Measurements from ENCODE around the gene SKIC3. TPM values are rescaled to one million over a fixed set of nuclear protein-coding genes. Genes with fewer than 3 reads are reported as not detected.

The SKIC3 gene
- total RNA-seq, 2 donors from 2014 or later, result 69.1 to 84.4 TPM

DNA sequence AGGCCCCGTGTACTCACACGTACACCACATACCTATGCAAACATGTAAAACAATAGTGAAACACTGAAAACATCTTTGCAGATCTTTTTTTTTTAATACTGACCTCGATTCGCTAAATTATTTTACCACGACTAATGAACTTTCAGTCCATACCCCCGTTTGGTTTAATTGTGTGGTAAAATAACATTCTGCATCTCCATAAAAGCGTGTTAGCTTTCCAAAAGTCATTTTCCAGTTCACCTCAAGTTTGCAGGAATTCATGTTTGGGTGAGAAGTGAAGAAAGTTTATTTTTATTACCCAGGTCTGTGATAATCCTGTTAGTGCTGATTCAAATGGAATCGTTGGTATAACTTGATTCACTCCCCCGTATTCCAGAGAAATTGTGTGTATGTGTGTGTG lies 776 bp upstream of the SKIC3 start:
- peaks cover 24% of the 10 kb centered on the region for H3K4me1 Mint-ChIP-seq
- H3K27me3 Mint-ChIP-seq, result no peaks in the 10 kb centered on the region
- H3K4me3 Mint-ChIP-seq, result peak overlapping the region; percentile 89
- ATAC-seq (replicated peaks), result no peak
- no peaks in the 10 kb centered on the region for H3K9me3 Mint-ChIP-seq
- H3K36me3 Mint-ChIP-seq (ENCODE audit: low read depth), result peaks cover 32% of the 10 kb centered on the region
- peak overlapping the region; percentile 91 for H3K27ac Mint-ChIP-seq

DNA sequence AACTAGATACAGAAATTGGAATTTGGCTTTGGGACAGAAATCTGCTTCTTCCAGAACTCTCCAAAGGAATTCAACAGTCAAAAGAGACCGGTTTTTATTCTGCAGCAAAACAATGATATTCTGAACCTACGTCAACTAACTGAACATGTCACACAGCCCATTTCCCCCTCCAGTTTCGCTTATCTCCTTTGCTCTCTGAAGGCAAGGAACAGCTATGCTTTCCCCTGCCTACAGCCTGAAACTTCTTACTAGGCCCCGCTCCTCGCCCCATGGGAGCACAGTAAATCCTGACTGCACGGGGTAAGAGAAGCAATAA lies 488 bp downstream of the SKIC3 start:
- Mint-ChIP-seq H3K4me3 (peak overlapping the region; percentile 89), H3K9me3 (no peaks in the 10 kb centered on the region), H3K27me3 (no peaks in the 10 kb centered on the region), H3K36me3 (ENCODE audit: low read depth) (peaks cover 44% of the 10 kb centered on the region), H3K4me1 (peaks cover 25% of the 10 kb centered on the region), H3K27ac (peak overlapping the region; percentile 91)
- peak; percentile 55 for ATAC-seq (replicated peaks)

DNA sequence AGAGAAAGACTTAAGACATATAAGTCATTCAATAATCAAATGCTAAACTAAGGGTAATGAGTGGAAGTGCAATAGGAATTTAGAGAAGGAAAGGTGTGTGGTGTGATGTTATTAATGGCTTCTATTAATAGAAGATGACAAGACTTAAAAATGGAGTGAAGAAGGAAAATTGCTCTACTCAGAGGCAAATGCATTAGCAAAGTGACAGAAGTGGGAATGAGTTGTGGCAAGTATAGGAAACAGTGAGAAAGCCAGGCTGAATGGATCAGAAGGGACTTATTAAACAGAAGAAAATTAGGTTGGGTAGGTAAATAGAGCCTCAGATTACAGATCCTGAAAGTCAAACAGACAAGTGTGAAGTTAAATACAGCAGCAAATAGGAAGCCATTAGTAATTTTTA lies 5.7 kb downstream of the SKIC3 start:
- ATAC-seq (replicated peaks), result no peak
- Mint-ChIP-seq H3K9me3 (no peaks in the 10 kb centered on the region), H3K27me3 (no peaks in the 10 kb centered on the region), H3K4me3 (no peak overlapping the region), H3K27ac (no peak overlapping the region), H3K36me3 (ENCODE audit: low read depth) (peaks cover 50% of the 10 kb centered on the region), H3K4me1 (peaks cover 25% of the 10 kb centered on the region)

DNA sequence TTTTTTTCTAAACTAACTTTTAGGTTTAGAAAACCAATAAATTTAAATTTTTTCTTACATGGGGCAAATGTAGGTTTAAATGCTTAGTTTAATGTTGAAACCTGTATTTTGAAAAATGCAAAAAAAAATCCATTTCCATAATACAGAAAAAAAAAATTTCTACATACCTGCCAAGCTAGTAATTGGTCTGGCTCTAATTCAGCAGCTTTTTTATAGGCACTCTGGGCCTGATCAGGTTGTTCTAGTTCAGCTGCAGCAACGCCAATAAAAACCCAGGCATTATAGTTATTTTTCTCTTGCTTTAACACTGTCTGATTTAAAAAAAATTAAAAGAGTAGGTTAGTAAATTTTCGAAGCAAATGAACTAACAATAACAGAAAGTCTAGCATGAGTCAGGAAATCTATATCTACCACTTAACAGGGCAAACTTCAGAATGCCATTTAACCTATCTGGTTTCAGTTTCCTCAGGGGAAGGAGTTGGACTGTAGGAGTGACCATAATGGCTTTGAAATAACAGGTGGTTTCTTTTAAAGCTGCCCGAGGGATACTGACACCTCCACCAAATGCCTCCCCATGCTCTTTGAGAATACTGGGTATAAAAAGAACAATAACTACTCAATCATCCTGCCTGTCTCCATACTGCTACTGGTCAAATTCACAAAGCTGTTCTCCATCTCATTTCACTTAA lies 11.6 kb downstream of the SKIC3 start:
- no peaks in the 10 kb centered on the region for H3K9me3 Mint-ChIP-seq
- peaks cover 46% of the 10 kb centered on the region for H3K36me3 Mint-ChIP-seq (ENCODE audit: low read depth)
- H3K4me1 Mint-ChIP-seq, result peaks cover 6% of the 10 kb centered on the region
- ATAC-seq (replicated peaks), result peak; percentile 50
- no peak overlapping the region for H3K4me3 Mint-ChIP-seq
- no peaks in the 10 kb centered on the region for H3K27me3 Mint-ChIP-seq
- H3K27ac Mint-ChIP-seq, result peak overlapping the region; percentile 49

DNA sequence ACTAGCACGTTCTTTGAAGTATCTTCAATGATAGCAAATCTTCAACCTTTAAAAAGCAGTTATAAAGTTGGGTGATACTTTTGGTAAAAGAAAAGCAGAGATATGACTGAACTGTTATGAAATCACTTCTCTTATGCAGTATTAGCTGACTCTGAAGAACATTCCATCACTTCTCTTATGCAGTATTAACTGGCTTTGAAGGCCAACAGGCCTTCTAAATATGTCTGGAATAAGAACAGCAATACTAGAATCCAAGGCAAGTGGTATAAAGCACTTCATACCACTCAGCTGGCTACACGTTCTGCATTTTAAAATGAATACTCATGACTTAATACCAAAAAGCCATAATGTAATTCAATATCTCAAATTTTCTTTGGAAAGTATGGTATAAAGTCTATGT lies 17.3 kb downstream of the SKIC3 start:
- Mint-ChIP-seq H3K36me3 (ENCODE audit: low read depth) (peaks cover 98% of the 10 kb centered on the region), H3K4me1 (peaks cover 18% of the 10 kb centered on the region), H3K27ac (no peak overlapping the region), H3K9me3 (no peaks in the 10 kb centered on the region), H3K27me3 (no peaks in the 10 kb centered on the region), H3K4me3 (no peak overlapping the region)
- ATAC-seq (replicated peaks), result no peak

DNA sequence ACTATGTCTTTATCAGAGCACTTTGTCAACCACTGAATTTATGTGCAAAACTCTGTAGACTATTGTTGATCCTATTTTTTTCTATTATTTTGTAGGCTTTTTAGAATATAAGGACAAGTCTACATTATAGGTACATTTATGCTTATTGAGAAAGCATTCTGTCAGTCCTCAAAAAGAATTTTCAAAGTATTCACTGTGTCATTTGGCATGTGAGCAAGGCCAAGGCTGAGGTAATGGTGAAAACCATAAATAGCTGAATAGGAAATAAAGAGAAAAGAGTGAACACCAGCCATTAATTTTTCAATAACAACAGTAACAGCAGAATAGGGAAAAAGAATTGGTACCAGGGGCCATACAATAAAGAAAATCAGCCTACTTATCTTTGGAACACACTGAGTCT lies 21.0 kb downstream of the SKIC3 start:
- no peak overlapping the region for H3K4me3 Mint-ChIP-seq
- H3K9me3 Mint-ChIP-seq, result no peaks in the 10 kb centered on the region
- H3K27me3 Mint-ChIP-seq, result no peaks in the 10 kb centered on the region
- ATAC-seq (replicated peaks), result no peak
- H3K27ac Mint-ChIP-seq, result peak overlapping the region; percentile 16
- peaks cover 24% of the 10 kb centered on the region for H3K4me1 Mint-ChIP-seq
- H3K36me3 Mint-ChIP-seq (ENCODE audit: low read depth), result peaks cover 97% of the 10 kb centered on the region

DNA sequence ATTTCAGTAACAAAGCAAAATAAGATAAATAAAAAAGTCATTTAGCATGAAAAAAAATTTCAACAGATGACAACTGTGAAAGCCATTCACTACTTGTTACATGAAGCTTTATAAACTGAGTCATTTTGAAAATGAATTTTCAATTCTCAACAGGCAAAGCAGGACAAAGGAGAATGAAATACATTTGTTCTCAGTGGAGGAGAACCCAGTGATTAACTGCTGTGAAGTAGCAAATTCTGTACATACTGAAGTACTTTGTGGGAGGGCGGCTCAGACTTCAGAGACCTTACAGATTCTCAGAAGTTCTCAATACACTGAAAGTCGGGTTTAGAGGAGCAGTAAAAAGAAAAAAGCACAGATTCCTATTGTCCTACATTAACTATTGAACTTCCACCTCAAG lies 21.7 kb downstream of the SKIC3 start:
- Mint-ChIP-seq H3K36me3 (ENCODE audit: low read depth) (peaks cover 97% of the 10 kb centered on the region), H3K4me3 (no peak overlapping the region), H3K27ac (peak overlapping the region; percentile 16)

DNA sequence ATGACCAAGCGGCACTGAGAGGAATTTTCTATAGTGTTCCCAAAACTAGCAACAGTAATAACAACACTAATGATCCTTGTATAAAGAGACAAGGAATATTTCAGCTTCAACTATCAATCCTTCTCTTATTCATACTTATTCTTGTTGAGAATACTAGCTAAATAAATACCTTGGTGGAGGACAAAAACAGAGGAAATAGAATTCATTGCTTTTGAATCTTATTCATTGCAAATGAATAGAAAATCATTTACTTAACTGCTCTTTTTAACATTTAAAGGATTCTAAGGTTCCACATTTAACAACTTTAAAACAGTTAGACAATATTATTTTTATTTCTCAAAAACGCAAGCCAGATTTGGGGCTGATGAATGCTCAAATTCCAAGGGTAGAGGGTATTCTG lies 22.4 kb downstream of the SKIC3 start:
- H3K27ac Mint-ChIP-seq, result no peak overlapping the region
- no peaks in the 10 kb centered on the region for H3K27me3 Mint-ChIP-seq
- peaks cover 24% of the 10 kb centered on the region for H3K4me1 Mint-ChIP-seq
- no peak overlapping the region for H3K4me3 Mint-ChIP-seq
- no peak for ATAC-seq (replicated peaks)
- peaks cover 99% of the 10 kb centered on the region for H3K36me3 Mint-ChIP-seq (ENCODE audit: low read depth)
- no peaks in the 10 kb centered on the region for H3K9me3 Mint-ChIP-seq

More for the DNA sequence above, 21.7 kb downstream of the SKIC3 start:
- H3K9me3 Mint-ChIP-seq, result no peaks in the 10 kb centered on the region
- ATAC-seq (replicated peaks), result peak; percentile 42
- peaks cover 24% of the 10 kb centered on the region for H3K4me1 Mint-ChIP-seq
- no peaks in the 10 kb centered on the region for H3K27me3 Mint-ChIP-seq

DNA sequence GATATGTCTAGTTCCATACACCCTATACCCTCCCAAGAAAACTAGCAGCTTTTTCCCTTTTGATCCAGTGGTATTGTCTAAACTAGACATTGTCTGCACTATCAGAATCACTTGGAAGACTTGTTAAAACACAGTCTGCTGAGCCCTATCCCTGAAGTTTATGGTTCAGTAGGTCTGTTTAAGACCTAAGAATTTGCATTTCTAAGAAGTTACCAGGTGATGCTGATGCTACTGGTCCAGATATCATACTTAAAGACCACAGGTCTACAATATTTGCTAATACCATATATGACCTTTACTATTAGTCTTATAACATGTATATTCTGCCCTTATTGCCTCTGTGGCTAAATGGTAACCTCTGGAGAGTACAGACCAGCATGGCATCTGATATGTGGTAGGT lies 23.3 kb downstream of the SKIC3 start:
- Mint-ChIP-seq H3K4me3 (no peak overlapping the region), H3K36me3 (ENCODE audit: low read depth) (peaks cover 99% of the 10 kb centered on the region), H3K4me1 (peaks cover 24% of the 10 kb centered on the region)

DNA sequence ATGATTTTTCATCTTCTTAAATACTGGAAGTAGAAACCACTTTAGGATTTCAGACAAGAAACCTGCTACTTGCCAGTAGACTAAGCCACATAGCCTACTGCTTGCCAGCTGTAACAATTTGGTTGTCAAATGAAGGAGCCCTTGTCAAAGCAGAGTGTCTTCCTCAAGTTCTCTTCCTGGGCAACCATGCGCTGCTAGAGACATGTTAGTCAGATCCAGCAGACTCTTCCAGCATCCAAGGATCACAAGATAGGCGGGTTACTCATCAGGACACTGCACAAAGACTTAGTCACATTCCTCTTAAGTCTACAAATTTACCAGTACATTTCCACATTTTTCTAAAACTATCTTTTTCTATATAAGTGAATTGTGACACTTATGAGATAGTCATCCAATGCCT lies 24.4 kb downstream of the SKIC3 start:
- Mint-ChIP-seq H3K4me1 (peaks cover 24% of the 10 kb centered on the region), H3K27me3 (no peaks in the 10 kb centered on the region), H3K36me3 (ENCODE audit: low read depth) (peaks cover 99% of the 10 kb centered on the region), H3K27ac (no peak overlapping the region), H3K9me3 (no peaks in the 10 kb centered on the region), H3K4me3 (no peak overlapping the region)
- no peak for ATAC-seq (replicated peaks)

More for the DNA sequence above, 23.3 kb downstream of the SKIC3 start:
- Mint-ChIP-seq H3K9me3 (no peaks in the 10 kb centered on the region), H3K27me3 (no peaks in the 10 kb centered on the region), H3K27ac (no peak overlapping the region)
- no peak for ATAC-seq (replicated peaks)

DNA sequence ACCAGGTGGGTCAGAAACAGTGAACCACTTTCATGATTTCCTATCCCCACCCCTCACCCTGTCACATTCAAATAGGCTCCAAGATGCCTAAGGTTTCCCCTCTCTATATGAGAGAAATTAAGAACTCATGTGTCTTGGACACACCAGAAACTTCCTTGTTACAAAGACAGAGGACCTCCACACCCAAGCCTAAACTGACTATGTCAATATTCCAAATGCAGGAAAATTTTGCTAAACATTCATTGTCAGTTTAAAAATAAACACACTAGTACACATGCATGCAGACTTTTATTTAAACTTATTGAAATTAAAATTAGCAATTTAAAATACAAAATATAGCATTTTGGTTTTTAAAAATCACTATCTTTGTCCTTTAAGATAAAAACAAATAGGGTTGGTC lies 26.2 kb downstream of the SKIC3 start:
- ATAC-seq (replicated peaks), result no peak
- H3K9me3 Mint-ChIP-seq, result no peaks in the 10 kb centered on the region
- peaks cover 95% of the 10 kb centered on the region for H3K36me3 Mint-ChIP-seq (ENCODE audit: low read depth)
- H3K27ac Mint-ChIP-seq, result no peak overlapping the region
- no peak overlapping the region for H3K4me3 Mint-ChIP-seq
- H3K4me1 Mint-ChIP-seq, result peaks cover 11% of the 10 kb centered on the region
- no peaks in the 10 kb centered on the region for H3K27me3 Mint-ChIP-seq

DNA sequence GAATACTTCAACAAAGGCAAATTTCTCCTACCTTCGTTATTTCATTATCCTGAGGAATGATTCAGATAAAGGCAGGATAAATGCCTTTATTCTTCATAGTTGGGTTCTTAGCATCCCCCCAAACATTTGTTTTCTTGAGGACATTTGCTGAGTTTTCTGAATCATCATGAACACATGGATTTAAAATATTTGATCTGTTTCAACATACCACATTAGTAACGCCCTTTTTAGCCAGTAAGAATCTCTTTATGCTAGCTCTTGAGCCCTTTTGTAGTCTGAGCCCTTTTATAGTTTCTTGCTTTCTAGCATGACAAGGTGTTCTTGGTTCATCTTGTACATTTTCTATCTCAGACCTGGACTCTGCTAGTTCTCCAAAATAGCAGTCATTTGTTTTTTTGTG lies 27.9 kb downstream of the SKIC3 start:
- peaks cover 6% of the 10 kb centered on the region for H3K4me1 Mint-ChIP-seq
- H3K4me3 Mint-ChIP-seq, result no peak overlapping the region
- H3K27ac Mint-ChIP-seq, result no peak overlapping the region
- no peak for ATAC-seq (replicated peaks)
- no peaks in the 10 kb centered on the region for H3K27me3 Mint-ChIP-seq
- H3K36me3 Mint-ChIP-seq (ENCODE audit: low read depth), result peaks cover 91% of the 10 kb centered on the region
- no peaks in the 10 kb centered on the region for H3K9me3 Mint-ChIP-seq

DNA sequence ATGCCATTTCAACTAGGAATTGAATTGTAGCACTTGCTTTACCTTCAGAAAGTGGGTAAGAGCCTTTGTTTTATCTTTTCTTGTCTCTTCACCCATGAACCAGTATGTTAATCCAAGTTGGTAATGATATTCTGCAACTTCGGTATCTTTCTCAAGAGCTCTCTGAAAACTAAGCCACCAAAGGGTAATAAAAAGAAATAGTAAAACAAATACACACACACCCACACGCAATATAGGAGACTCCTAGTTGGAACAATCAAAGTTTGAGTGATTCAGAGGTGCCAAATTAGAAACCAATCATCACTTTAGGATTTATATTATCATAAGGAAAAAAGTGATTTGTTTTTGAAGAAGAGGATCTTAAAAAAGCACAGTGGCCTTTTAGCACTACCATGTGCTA lies 30.4 kb downstream of the SKIC3 start:
- peaks cover 90% of the 10 kb centered on the region for H3K36me3 Mint-ChIP-seq (ENCODE audit: low read depth)
- no peak overlapping the region for H3K27ac Mint-ChIP-seq
- no peaks in the 10 kb centered on the region for H3K27me3 Mint-ChIP-seq

DNA sequence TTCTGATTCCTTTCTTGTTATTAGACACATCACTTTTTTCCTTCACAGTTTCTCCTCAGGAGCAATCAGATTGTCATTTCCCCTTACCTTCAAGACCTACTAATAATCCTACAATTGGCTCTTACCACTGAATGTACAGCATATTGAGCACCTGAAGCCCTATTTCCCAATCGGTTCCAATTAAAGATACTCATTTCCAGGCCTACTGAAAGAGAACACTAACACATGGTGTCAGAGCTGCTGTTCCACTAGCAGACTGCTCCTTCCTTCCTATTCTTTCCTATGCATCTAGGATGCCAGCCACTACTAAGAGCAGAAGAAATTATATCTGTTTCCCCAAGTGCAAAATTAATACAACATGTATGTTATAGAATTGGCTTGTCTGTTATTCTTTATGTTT lies 34.6 kb downstream of the SKIC3 start:
- Mint-ChIP-seq H3K4me3 (no peak overlapping the region), H3K27ac (no peak overlapping the region), H3K4me1 (no peaks in the 10 kb centered on the region), H3K36me3 (ENCODE audit: low read depth) (peaks cover 90% of the 10 kb centered on the region), H3K27me3 (no peaks in the 10 kb centered on the region), H3K9me3 (no peaks in the 10 kb centered on the region)
- ATAC-seq (replicated peaks), result no peak

More for the DNA sequence above, 30.4 kb downstream of the SKIC3 start:
- ATAC-seq (replicated peaks), result no peak
- Mint-ChIP-seq H3K4me3 (no peak overlapping the region), H3K4me1 (peaks cover 6% of the 10 kb centered on the region), H3K9me3 (no peaks in the 10 kb centered on the region)

DNA sequence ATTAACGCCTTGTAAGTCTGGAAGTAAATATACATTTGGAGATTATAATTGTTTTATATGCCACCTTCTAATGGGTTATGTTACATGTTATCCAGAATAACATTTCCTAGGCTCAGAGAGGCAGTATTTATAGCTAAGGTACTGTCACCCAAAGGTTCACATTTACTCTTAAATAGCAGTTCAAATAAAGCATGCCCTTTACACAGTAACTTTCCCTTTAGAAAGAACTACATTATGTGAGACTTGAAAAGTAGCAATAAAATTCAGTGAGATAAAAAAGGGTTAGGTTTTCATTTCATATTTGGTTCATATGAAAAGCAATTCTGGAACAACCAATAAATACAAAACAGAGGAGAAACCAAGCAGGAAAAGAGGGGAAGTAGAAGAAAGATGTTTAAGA lies 35.1 kb downstream of the SKIC3 start:
- no peak overlapping the region for H3K27ac Mint-ChIP-seq
- peaks cover 90% of the 10 kb centered on the region for H3K36me3 Mint-ChIP-seq (ENCODE audit: low read depth)
- no peaks in the 10 kb centered on the region for H3K4me1 Mint-ChIP-seq
- H3K4me3 Mint-ChIP-seq, result no peak overlapping the region
- ATAC-seq (replicated peaks), result no peak
- H3K27me3 Mint-ChIP-seq, result no peaks in the 10 kb centered on the region
- H3K9me3 Mint-ChIP-seq, result no peaks in the 10 kb centered on the region

DNA sequence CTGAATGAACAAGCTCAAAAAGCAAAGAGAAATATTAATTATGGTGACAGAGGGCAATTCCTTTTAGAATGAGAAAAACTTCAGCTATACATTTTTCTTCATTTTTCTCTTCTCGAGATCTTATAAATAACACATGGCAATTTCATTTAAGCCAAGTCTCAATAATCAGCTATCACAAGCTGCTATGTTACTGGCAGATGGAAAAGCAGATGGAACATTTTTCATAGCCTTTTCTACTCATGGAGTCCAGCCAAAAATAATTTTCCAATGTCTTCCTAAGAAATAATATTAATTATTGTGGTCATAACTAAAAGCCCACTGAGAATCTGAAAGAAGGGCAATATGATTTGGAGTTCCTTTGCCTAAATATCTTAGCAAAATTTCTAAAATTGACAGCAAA lies 35.6 kb downstream of the SKIC3 start:
- H3K4me3 Mint-ChIP-seq, result no peak overlapping the region
- no peak for ATAC-seq (replicated peaks)
- no peaks in the 10 kb centered on the region for H3K9me3 Mint-ChIP-seq
- H3K4me1 Mint-ChIP-seq, result no peaks in the 10 kb centered on the region
- H3K27ac Mint-ChIP-seq, result no peak overlapping the region
- H3K27me3 Mint-ChIP-seq, result no peaks in the 10 kb centered on the region
- peaks cover 90% of the 10 kb centered on the region for H3K36me3 Mint-ChIP-seq (ENCODE audit: low read depth)

All from activated T-helper 17 cell treated with anti-CD3 and anti-CD28 coated beads, Interleukin-2, amount 50 U/mL, for 72 hours (primary cell).